Posterior cingulate gyrus (tissue), 11 donors: ENCODE results near the gene C5orf15.

Experiments used
- DNase-seq, 10 donors: peaks; one replicate each; pipeline versions ENCODE4 v3.0.0 to v3.0.0-alpha.2; 2020 to 2021; ENCODE audit warnings: mixed read lengths in 3 of 10
- intact Hi-C: fragments of 100-400 bp; cut with DNase I; formaldehyde crosslinking; loops from one replicate; pipeline ENCODE4 v1.15.1; 2023

C5orf15 gene

GRCh38 chr5:133968204-133968980 lies at the start of gene C5orf15:
TSS of gene C5orf15 (minus strand) at chr5:133968625. CDS start at chr5:133968584, 41 bp downstream.
- peak; percentile 91 to 99 (median 96) for DNase-seq
- intact Hi-C loops: loop anchor here (2.0 kb wide), 1 partner anchor 36 kb away; the partner anchor contains the start of gene VDAC1

GRCh38 chr5:134008266-134008749 lies 39.9 kb upstream of the C5orf15 start:
- intact Hi-C loops: no loop called here
- DNase-seq: no peak

GRCh38 chr5:134007581-134008265 lies 39.3 kb upstream of the C5orf15 start:
- intact Hi-C loops: no loop called here
- DNase-seq: peak in 1 of 10 donors; percentile 36

- intact Hi-C loops: no loop called here
- DNase-seq: peak in 1 of 10 donors; percentile 68
These were observed 37.7 kb upstream of the C5orf15 start for GRCh38 chr5:134006115-134006514.

GRCh38 chr5:134005417-134006061 lies 37.1 kb upstream of the C5orf15 start:
- DNase-seq: peak in 3 of 10 donors; percentile 18 to 88 (median 80)
- intact Hi-C loops: loop anchor here (2.0 kb wide), 1 partner anchor 37 kb away; the partner anchor contains the start of gene C5orf15

GRCh38 chr5:134004626-134005416 lies 36.4 kb upstream of the C5orf15 start, which contains the start of gene VDAC1:
TSS of gene VDAC1 (minus strand) at chr5:134004975. CDS start at chr5:133993012, 11,963 bp downstream.
- intact Hi-C loops: loop anchor here (2.0 kb wide), 1 partner anchor 36 kb away; the partner anchor contains the start of gene C5orf15

GRCh38 chr5:134003817-134004625 lies 35.6 kb upstream of the C5orf15 start:
- DNase-seq: peak; percentile 28 to 92 (median 52)
- intact Hi-C loops: loop anchor here (2.0 kb wide), 1 partner anchor 35 kb away; the partner anchor contains the start of gene C5orf15

More at GRCh38 chr5:134004626-134005416, 36.4 kb upstream of the C5orf15 start, which contains the start of gene VDAC1:
- DNase-seq: peak; percentile 59 to 96 (median 82)

- DNase-seq: peak in 1 of 10 donors; percentile 52
- intact Hi-C loops: no loop called here
These were observed 34.8 kb upstream of the C5orf15 start for GRCh38 chr5:134003064-134003816.

- DNase-seq: peak in 1 of 10 donors; percentile 18
- intact Hi-C loops: no loop called here
These were observed 33.7 kb upstream of the C5orf15 start for GRCh38 chr5:134001938-134002731.

- DNase-seq: peak in 1 of 10 donors; percentile 11
- intact Hi-C loops: no loop called here
These were observed 32.5 kb upstream of the C5orf15 start for GRCh38 chr5:134000696-134001453.

GRCh38 chr5:134000091-134000511 lies 31.7 kb upstream of the C5orf15 start:
- DNase-seq: peak in 1 of 10 donors; percentile 73
- intact Hi-C loops: no loop called here

GRCh38 chr5:133998807-133999206 lies 30.4 kb upstream of the C5orf15 start:
- intact Hi-C loops: no loop called here
- DNase-seq: peak in 1 of 10 donors; percentile 58

- DNase-seq: no peak
- intact Hi-C loops: no loop called here
These were observed 29.6 kb upstream of the C5orf15 start for GRCh38 chr5:133998042-133998441.

GRCh38 chr5:133996683-133997252 lies 28.3 kb upstream of the C5orf15 start:
- intact Hi-C loops: no loop called here
- DNase-seq: no peak

GRCh38 chr5:133995883-133996563 lies 27.6 kb upstream of the C5orf15 start:
- intact Hi-C loops: no loop called here
- DNase-seq: no peak
